Glomerular endothelial cell (primary cell): ENCODE results near the gene PLB1. TPM values are rescaled to one million over a fixed set of nuclear protein-coding genes. Genes with fewer than 3 reads are reported as not detected.

Experiments
- DNase-seq: peaks from one replicate; pipeline ENCODE4 v3.0.0-alpha.2; 2011; ENCODE audit warnings: low read depth, low spot score; ENCODE audit errors: extremely low read depth
- total RNA-seq: library from RNA; depleted of rRNA; stranded (reverse); fragments of >200 nt; gene quantifications from 2 replicates; pipeline ENCODE4 v1.2.3, GENCODE V29; 2015

PLB1 gene
- total RNA-seq, 1 donor from 2014 or later, result 0.53 TPM

DNA sequence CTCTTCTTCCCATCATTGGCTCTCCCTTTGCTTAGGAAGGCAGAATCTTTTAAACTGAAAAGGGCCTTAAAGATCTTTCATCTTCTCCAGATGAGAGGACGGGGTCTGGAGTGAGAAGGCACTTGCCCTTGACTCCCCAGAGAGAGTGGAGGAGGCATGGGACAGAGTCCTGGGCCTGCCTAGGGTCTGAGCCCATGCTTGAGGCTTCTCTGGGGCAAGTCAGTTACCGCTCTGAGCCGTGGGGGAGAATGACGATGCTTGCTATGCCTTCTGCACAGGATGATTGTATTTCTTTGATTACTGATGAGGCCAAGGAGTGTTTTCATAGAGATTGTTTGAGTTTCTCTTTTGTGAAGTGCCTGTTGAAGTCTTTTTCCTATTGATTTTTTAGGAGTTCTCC lies 921 bp downstream of the PLB1 start:
- no peak for DNase-seq

DNA sequence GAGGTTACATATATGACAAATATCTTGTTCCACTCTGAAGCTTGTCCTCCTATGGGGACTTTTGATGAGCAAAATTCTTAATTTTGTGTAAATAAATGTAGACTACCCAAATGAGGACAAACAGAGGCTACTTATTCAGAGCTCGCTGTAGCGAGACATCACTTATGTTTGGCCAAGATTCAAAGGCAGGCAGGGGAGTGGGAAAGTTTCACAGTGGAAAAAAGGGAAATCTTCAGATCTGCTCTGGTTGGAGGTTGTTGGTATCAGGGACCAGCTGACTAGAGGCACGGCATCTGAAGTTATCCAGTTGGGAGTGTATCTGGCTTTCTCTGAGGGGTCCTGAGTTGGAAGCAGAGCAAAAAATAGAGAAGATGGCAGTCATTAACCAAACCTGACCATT lies 1.3 kb downstream of the PLB1 start:
- no peak for DNase-seq

DNA sequence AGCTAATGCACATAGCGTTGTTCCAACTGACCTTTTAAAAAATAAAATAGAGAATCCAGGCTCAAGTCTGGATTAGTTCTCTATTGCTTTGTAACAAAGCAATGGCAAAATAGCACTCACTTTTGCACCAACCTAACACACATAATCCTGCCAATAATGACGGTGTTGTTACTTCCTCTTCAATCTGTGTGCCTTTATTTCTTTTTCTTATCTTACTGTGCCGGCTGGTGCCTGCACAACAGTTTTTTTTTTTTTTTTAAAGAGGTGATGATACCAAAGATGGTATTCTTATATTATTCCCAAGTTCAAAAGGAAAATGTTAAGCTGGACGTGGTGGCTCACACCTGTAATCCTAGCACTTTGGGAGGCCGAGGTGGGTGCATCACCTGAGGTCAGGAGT lies 3.4 kb downstream of the PLB1 start:
- DNase-seq, result no peak

DNA sequence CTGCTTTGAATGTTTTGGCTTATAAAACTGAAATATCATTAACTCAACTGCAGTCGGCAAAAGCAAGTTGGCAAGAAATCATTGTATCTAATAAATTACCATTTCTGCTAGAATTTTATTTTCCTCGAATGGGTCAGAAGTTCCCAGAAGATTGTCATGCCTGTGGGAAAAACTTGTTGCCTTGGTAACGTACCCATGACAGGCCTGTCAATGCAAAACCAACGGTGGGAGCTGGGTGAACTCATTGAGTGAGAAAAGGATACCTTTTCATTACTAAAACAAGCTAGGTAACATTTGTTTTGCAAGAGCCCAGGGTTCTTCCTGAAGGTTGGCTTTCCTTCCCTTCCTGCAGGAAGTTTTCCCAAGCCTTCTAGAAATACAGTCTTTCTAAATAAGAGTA lies 9.5 kb downstream of the PLB1 start:
- no peak for DNase-seq

DNA sequence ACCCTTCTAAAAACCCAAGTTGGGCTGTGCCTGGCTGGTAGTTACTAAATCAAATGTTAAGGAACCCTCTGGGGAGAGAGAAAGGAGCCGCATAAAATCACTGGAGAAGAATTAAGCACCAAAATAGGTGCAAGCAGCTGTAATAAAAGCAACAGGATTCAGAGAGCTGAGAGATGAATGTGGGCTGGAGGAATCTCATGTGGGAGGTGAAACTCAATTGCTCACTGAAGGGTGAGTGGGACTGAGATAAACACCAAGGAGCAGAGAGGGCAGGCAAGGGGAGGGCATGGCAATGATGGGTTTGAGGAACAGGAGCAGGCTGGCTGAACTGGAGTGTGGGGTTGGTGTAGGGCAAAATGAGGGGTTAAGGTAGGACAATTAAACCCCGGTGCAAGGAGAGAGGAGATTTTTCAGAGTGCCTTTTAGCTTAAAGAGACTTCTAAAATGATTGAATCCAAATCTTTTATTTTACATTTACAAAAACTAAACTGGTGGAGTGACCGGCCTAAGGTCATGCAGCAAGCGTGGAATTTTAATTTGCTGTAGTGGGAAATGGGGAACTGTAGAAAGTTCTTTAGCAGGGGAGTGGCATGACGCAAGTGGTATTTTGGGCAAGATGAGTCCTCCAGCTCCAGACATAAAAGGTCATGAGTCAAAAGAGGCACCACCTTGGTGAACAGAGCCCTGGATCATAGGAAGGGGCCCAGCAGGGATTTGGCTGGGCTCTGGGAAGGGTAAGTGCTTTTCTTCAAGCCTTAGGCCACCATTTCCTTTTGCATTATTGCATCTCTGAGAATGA lies 10.5 kb downstream of the PLB1 start:
- no peak for DNase-seq

DNA sequence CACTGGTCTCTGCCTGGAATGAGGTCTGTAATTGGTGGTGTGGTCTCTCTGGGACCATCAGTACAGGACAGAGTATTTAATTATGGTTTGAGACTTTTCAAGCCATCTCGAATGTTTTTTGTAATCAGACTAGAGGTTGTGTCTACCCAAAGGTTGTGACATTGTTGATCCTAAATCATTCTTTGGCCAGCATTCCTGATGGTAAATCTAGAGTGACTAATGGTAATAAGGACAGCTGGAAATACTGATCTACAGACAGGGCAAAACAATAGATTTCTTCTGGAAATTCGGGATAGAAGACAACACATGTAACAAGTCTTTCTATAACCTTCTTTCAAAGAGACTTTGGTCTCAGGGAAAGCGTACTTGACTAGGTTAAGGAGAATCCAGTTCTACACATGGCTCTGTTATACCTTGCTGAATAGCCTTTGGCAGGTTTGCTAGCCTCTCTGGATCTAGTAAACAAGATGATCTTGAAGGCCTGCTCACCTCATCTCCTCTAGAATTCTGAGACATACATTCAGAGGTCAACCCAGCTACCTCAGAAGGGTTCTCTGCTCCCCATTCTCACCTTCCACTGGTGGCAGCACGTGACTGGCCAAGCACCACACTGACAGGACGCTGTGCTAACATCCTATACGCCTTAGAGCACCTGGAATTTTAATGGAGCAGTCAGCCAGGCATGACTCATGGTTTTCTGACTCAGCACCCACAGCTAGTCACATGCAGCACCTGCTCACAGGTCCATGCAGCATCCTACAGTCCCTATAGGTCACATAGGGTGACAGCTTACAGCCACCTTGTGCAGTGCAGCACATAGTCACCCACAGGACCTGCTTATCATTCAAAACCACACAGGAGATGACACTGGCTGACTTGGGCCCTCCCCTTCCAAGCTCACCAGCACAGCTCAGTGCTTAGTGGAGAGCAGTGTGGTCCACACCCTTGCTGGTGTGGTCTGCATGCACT lies 12.2 kb downstream of the PLB1 start:
- DNase-seq, result no peak

DNA sequence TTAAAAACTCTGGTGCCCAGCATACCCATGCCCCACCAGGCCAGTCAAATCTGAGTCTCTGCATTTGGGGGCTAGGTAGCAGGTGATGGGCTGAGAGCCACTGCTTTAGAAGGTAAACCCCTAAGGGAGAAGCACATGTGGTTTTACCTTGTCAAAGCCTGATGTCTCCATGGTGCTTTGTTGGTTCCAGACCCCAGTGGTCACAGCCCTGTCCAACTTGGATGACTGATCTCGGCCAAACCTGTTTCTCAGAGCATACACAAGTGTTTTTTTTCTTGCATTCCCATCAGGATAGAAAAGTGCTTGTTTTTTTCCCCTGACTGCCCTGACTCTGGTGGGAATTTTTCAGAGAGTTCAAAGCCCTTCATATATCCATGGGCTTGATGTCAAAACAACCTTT lies 13.5 kb downstream of the PLB1 start:
- DNase-seq, result no peak

DNA sequence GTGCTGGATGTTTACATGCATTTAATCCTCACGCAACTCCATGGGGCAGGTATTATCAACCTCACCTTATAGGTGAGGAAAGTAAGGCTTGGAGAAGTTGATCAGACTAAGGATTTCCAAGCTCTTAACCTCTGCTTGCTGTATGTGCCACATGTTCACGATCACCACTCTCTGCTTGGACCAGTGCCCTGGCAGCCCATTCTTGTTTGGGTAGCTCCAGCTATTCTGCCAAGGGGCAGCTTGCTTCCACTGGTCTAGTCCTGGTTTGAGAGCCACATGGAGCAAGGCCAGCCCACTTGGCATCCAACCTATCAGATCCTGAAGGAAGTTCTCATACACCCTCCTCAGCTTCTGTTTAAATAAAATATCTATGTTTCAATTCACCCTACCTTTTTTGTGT lies 14.3 kb downstream of the PLB1 start:
- no peak for DNase-seq

DNA sequence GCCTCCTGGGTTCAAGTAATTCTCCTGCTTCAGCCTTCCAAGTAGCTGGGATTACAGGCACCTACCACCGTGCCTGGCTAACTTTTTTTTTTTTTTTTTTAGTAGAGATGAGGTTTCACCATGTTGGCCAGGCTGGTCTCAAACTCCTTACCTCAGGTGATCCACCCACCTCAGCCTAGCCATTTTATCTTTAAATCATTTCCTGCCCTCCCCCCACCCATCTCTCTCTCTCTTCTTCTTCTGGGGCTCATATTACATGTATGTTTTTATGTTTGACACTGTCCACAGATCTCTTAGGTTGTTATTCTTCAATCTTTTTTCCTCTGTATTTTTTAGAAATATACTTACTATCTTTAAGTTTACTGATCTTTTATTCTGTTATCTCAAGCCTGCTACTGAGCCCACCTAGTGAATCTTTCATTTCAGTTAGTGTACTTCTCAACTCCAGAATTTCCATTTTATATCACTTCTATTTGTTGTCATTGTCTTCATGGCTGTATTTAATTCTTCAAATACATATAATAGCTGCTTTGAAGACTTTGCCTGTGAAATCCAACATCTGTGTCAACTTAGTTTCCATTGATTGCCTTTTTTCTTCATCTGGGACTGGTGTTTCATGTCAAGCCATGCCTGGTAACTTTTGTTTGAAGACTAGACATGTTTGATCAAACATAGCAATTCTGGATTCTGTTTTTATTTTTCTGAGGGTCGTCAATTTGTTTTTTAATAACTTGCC lies 16.2 kb downstream of the PLB1 start:
- DNase-seq, result no peak

DNA sequence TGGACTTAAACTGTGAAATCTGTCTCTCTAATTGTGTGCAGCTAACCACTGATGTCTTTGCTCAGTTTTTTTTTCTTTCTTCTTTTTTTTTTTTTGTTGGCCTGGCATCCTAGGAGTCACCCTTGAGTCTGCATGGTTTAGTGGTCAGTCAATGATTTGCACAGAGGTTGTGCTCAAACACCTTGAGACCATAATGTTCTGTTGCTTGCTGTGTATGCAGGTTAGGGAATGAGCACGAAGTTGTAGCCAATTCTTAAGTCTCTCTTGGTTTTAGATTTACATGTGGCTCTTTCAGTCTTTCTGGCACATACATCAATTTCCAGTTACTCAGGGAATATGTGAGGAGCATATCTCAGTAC lies 16.7 kb downstream of the PLB1 start:
- no peak for DNase-seq

DNA sequence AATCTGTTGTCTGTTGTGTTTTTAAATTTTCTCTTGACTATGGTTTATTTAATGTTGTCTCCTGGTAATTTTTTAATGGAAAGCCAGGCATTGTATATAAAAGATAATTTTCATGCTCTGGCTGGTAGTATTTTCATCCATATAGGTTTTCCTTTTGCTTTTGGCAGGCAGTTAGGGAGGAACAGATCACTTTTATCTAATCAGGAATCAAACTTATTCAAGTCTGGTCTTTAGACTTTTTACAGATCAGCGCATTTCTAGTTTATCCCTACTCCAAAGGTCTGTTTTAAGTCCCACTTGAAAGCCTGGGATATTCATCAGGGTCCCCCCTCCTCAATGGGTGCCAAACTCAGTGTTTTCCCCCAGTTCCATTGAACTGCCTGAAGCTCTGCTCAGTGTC lies 17.2 kb downstream of the PLB1 start:
- no peak for DNase-seq

DNA sequence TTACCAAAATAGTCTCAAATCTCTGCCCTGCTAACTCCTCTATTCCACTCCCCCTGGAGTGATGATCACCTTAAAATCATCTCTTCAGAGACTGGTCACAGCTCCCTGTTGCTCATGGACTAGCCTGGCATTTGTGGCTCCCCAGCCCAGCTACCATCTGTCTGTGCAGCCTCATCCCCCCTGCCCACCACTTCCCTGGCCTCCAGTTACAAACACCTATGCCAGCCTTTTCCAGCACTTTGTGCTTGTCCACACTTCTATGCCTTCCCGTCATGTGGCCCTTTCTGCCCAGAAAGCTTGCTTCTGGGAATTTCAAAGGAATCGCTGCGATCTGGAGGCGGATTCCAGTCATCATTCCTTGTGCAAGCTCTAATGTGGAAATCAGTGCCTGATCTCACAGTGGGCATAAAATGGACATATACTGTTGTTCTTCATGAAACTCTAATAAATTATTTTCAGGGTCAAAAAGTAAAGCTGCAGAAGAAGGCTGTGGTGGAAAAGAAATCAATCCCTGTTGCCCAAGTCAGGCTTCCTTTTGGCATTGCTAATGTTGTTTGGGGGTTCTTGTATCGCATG lies 19.4 kb downstream of the PLB1 start:
- no peak for DNase-seq

DNA sequence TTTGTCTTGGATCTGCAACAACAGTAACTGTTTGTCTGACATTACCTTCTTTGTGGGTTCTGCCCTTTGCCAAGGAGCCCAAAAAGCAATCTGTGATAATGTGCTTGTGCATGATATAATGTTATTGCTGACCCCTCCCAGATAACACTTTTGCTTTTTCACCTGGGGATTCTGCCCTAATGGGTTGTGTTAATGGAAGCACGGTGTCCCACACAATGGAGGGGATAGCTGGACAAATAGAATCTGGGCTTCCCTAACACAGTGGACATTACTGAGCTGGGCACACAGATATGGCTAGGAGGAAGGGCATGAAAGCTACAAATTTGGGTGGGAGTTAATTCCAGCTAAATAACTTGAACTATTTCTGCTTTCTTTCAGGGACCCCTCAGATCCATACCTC lies 20.6 kb downstream of the PLB1 start:
- no peak for DNase-seq

DNA sequence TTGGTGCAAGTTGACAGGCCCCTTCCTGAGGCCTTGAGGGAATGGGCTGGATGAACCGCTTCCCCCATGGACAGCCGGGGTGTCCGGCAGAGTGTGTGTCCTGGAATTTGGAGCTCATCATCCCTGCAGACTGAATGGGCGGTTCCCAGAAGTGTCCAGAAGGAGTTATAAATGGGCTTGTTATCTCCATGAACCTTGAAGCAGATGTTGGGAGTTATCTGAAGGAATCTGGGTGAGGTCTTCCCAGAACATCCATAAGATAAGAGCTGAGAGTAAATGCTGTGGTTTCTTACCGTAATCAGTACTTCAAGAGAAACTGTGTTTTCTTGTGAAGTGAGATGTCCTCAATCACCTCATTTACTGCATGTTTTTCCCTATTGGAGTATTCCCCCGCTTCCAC lies 21.1 kb downstream of the PLB1 start:
- DNase-seq, result no peak

DNA sequence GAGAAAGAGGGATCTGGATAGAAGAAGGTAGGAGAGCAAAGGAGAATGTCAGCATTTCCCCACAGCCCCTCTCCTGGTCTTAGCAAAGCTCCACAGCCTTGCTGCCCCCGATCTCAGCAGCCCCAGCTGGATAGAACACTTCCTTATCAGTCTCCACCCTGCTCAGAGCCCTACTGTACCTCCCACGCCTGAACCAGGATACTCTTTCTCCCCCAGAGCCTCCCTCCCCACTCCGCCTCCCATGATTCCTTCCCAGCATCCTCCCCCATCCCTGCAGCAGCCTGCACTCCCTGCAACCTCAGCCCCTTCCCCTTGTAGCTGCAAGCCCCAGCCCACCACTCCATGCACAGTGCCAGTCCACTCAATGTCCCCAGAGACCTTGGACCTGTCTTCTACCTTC lies 25.8 kb downstream of the PLB1 start:
- no peak for DNase-seq

DNA sequence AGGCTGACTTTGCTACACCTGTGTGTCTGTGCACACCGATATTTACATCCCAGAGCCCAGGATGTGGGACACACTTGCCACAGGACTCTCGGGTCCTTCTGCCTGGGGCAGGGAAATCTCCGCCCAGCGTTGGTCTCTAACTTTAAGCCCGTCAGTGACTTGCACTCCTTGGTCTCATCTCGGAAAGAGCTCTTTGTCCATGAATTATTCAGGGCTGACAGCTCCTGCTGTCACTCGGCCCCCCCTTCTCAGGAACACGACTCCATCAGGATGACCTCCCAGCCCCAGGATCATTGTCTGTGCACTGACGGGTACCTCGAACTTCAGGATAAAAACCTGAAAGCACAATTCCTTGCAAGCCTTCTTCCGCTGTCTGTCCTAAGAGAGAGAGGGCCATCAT lies 26.6 kb downstream of the PLB1 start:
- DNase-seq, result no peak

DNA sequence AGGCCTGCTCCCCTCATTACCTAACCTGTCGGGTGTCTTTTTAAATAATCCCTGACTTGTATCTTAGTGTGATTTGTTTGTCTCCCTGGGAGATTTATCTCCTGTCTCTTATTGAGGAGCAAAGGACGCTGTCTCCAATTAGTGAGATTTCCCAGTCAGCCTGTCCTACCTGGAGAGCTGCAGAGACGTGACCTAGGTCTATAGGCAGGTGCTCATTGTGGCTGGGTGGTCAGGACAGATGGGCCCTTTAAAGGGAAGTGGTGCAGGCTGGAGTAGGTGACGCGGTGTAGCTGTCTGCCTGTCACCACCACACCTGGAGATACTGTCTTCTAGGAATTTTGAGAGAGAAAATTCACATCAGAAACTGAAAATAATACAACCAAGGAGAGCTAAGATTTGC lies 28.0 kb downstream of the PLB1 start:
- DNase-seq, result no peak

DNA sequence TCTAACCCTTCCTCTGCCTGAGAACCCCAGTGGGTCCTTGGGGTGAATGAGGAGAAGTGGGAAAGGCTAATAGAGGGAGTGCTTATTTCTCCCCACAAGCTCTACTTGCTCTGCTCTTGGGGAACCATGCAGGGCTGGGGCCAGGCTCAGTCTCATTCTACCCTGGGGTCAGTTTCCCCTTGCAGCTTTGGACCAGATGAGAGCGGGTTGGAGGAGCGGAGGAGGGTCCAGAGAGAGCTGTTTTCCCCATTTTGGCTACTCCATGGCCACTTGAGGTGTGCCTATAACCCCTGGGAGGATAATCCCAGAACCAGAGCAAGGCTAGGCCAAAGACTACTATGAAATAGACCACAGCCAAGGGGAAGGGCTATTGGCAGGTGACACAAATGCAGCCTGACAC lies 29.6 kb downstream of the PLB1 start:
- no peak for DNase-seq

DNA sequence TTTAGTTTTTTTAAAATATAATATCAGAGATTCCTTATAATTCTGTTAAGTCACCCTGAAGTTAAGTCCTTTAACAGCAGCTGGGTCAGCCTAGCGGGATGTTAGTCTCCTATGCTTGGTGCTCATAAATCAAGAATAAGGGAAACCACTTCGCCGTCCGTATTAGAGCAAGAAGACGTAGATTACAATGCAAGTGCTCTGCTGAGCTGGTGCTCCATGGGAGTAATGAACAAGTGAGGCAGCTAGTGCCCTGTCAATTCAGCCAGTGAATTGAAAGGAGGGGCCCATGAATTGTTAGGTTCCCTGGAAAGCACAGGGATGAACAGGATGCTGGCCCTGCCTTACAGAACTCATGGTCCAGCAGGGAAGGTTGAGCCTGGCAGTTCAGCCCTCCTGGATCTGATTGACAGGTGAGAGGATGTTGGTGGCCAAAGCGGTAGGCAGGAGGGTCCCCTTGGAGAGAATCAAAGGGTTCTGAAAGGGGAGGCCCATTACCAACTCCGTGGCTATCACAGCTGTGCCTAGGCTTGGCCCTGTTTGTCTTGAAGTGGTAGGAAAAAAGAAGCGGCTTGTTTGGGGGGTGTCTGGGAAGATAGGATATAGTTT lies 30.8 kb downstream of the PLB1 start:
- DNase-seq, result no peak

DNA sequence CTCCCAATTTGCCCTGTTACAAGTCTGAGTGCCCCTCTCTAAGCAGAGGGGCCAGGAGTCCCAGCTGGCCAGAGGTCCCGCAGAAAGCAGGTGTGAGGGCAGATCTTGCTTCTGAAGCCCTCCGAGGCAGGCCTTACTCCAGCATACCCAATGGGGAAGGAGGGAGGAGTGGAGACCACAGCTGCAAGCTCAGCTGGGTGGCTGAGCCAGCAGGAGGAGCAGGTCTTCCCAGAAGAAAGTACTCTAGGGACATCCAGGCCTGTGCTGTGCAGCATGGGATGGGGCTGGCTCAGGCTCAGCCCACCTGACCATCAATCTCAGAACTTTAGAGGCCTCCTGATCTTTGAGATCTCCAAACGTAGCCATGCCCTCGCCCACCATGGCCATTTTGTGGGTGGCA lies 31.3 kb downstream of the PLB1 start:
- no peak for DNase-seq

DNA sequence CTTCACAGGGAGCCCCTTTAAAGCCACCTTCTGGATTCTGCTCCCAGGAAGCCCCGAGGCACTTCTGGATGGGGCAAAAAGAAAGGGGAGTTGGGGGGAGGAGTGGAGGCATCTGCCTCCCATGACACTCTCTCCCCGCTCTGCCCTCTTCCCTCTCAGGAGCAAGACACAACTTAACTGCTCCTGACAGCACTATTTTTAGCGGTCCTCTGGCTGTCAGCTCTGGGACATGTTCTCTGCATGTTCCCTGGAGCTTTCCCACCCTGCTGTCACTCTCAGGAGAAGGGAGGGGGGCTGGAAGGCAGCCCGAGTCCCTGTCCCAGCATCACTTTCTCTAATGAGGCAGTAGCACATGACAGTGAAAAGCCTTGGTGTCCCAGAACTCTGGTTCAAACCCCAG lies 32.3 kb downstream of the PLB1 start:
- no peak for DNase-seq
